K562 (cell line): ENCODE measurements around the gene MAP7D1. TPM values are rescaled to one million over a fixed set of nuclear protein-coding genes. Genes with fewer than 3 reads are reported as not detected.

Source experiments
- ELF2 ChIP-seq: fragments of 250-450 bp; sonication (Bioruptor Pico); IDR thresholded peaks from 2 replicates; pipeline ENCODE4 v1.5.0; 2021; ENCODE audit warnings: mild to moderate bottlenecking
- FOXP1 ChIP-seq: sonication (generic); formaldehyde crosslinking; IDR thresholded peaks from 2 replicates; pipeline ENCODE4 v1.8.0; 2022; ENCODE audit warnings: mild to moderate bottlenecking, missing genetic modification reagents
- GABPB1 ChIP-seq: sonication (generic); formaldehyde crosslinking; IDR thresholded peaks from 2 replicates; pipeline ENCODE4 v1.8.0; 2022; ENCODE audit warnings: mild to moderate bottlenecking, missing genetic modification reagents
- HNRNPLL ChIP-seq: fragments of 200-400 bp; formaldehyde crosslinking; IDR thresholded peaks from 2 replicates; pipeline ENCODE4 v1.6.1; 2017; ENCODE audit warnings: low read length, low read depth, mild to moderate bottlenecking; ENCODE audit not compliant: poor library complexity, severe bottlenecking
- HOXB6 ChIP-seq: fragments of 250-450 bp; sonication (Bioruptor Pico); IDR thresholded peaks from 2 replicates; pipeline ENCODE4 v1.5.1; 2022; ENCODE audit warnings: mild to moderate bottlenecking, borderline replicate concordance
- KAT7 ChIP-seq: sonication (generic); formaldehyde crosslinking; IDR thresholded peaks from 2 replicates; pipeline ENCODE4 v1.8.0; 2022; ENCODE audit warnings: missing genetic modification reagents, mild to moderate bottlenecking, borderline replicate concordance
- MCM2 ChIP-seq: fragments of 450-650 bp; IDR thresholded peaks from 2 replicates; pipeline ENCODE4 v1.6.1; 2017; ENCODE audit warnings: low read depth, mild to moderate bottlenecking
- NFXL1 ChIP-seq: fragments of 450-650 bp; formaldehyde crosslinking; IDR thresholded peaks from 2 replicates; pipeline ENCODE4 v1.4.0; 2021; ENCODE audit warnings: mild to moderate bottlenecking
- PHF8 ChIP-seq: fragments of 200-600 bp; sonication (generic); IDR thresholded peaks from 2 replicates; pipeline ENCODE4 v1.6.1; 2012; ENCODE audit warnings: mixed run types, mild to moderate bottlenecking, inconsistent platforms, low read length, moderate library complexity, borderline replicate concordance
- POLR2AphosphoS5 ChIP-seq: IDR thresholded peaks from 2 replicates; pipeline ENCODE4 v1.6.1; 2011; ENCODE audit warnings: mild to moderate bottlenecking, low read depth, low read length, moderate library complexity; ENCODE audit not compliant: control insufficient read depth, insufficient read depth
- SP1 ChIP-seq: sonication (generic); formaldehyde crosslinking; IDR thresholded peaks from 2 replicates; pipeline ENCODE4 v1.8.1; 2022; ENCODE audit warnings: mild to moderate bottlenecking, missing genetic modification reagents
- STAT5B ChIP-seq: fragments of 250-450 bp; sonication (Bioruptor Pico); IDR thresholded peaks from 2 replicates; pipeline ENCODE4 v1.8.0; 2021; ENCODE audit warnings: mild to moderate bottlenecking, inconsistent platforms
- TCF7 ChIP-seq: sonication (generic); IDR thresholded peaks from 2 replicates; pipeline ENCODE4 v1.6.1; 2016; ENCODE audit warnings: antibody characterized with exemption, borderline replicate concordance
- TEAD1 ChIP-seq, 2 experiments: fragments of 450-650 bp in 1 of 2; sonication (generic) in 1 of 2; formaldehyde crosslinking; IDR thresholded peaks; 2 replicates each; pipeline versions ENCODE4 v1.4.0 to v1.8.0; 2020 to 2022; ENCODE audit warnings: mild to moderate bottlenecking in 2 of 2, missing genetic modification reagents in 1 of 2
- WHSC1 ChIP-seq: IDR thresholded peaks from one replicate; pipeline ENCODE4 v1.6.1; 2012; ENCODE audit warnings: low read length, control low read depth, inconsistent platforms
- ZBTB7A ChIP-seq: IDR thresholded peaks from 2 replicates; pipeline ENCODE4 v1.6.1; 2011; ENCODE audit warnings: low read depth, mild to moderate bottlenecking, low read length, moderate library complexity, borderline replicate concordance; ENCODE audit not compliant: control insufficient read depth
- ZC3H8 ChIP-seq: fragments of 450-650 bp; IDR thresholded peaks from 2 replicates; pipeline ENCODE4 v1.6.1; 2017
- ZKSCAN8 ChIP-seq: fragments of 200-800 bp; sonication (Bioruptor generic); IDR thresholded peaks from 2 replicates; pipeline ENCODE4 v1.6.1; 2016; ENCODE audit warnings: missing genetic modification characterization, missing compliant biosample characterization
- polyA plus RNA-seq, 8 experiments: library from polyadenylated mRNA; depleted of rRNA in 4 of 8; stranded (reverse) in 5 of 8; unstranded in 3 of 8; fragments of >200 nt; fragmentation: Nextera tagmentation in 2 of 8; fragmentation: Illumina TruSeq in 1 of 8; extraction: Ambion mirVana in 2 of 8; extraction: Trizol in 1 of 8; gene quantifications; 2 replicates each; pipeline versions ENCODE4 v1.2.1 to v1.2.3, GENCODE V29; 2011 to 2014; ENCODE audit warnings: inconsistent platforms in 1 of 8, missing spikeins in 1 of 8
- total RNA-seq, 7 experiments: library from RNA; depleted of rRNA in 6 of 7; stranded (reverse); fragments of >200 nt in 6 of 7; fragmentation: Illumina TruSeq in 2 of 7; extraction: Trizol in 2 of 7; gene quantifications; 2 replicates each; pipeline versions ENCODE4 v1.2.1 to v1.2.3, GENCODE V29; 2011 to 2021; ENCODE audit warnings: low replicate concordance in 1 of 7
- TF ChIP-seq, protein P1 (sequence below): sonication (generic); formaldehyde crosslinking; IDR thresholded peaks from 2 replicates; pipeline ENCODE4 v1.9.0; 2022; ENCODE audit warnings: mild to moderate bottlenecking, missing genetic modification reagents
- TF ChIP-seq, protein P2 (sequence below): fragments of 450-650 bp; IDR thresholded peaks from 2 replicates; pipeline ENCODE4 v1.6.1; 2016; ENCODE audit warnings: antibody characterized with exemption
- TF ChIP-seq, protein P3 (sequence below), 2 experiments: fragments of 250-450 bp in 1 of 2; fragments of 450-650 bp in 1 of 2; sonication (Bioruptor Pico) in 1 of 2; IDR thresholded peaks; 2 replicates each; pipeline versions ENCODE4 v1.6.1 to v1.8.0; 2016 to 2021; ENCODE audit warnings: mild to moderate bottlenecking in 2 of 2, moderate library complexity in 2 of 2, missing compliant biosample characterization in 1 of 2, missing genetic modification characterization in 1 of 2
- TF ChIP-seq, protein P4 (sequence below): fragments of 450-650 bp; formaldehyde crosslinking; IDR thresholded peaks from 2 replicates; pipeline ENCODE4 v1.4.0; 2020; ENCODE audit warnings: mild to moderate bottlenecking, moderate library complexity
- TF ChIP-seq, protein P5 (sequence below): sonication (generic); formaldehyde crosslinking; IDR thresholded peaks from 2 replicates; pipeline ENCODE4 v1.8.0; 2022; ENCODE audit warnings: mild to moderate bottlenecking, missing genetic modification reagents

Gene MAP7D1
- total and polyA plus RNA-seq, 9 of the 15 experiments (the other 6 are each of a cell fraction or from before 2014, with no cell fraction given), result 3.6 to 108 (median 34.5) TPM

DNA sequence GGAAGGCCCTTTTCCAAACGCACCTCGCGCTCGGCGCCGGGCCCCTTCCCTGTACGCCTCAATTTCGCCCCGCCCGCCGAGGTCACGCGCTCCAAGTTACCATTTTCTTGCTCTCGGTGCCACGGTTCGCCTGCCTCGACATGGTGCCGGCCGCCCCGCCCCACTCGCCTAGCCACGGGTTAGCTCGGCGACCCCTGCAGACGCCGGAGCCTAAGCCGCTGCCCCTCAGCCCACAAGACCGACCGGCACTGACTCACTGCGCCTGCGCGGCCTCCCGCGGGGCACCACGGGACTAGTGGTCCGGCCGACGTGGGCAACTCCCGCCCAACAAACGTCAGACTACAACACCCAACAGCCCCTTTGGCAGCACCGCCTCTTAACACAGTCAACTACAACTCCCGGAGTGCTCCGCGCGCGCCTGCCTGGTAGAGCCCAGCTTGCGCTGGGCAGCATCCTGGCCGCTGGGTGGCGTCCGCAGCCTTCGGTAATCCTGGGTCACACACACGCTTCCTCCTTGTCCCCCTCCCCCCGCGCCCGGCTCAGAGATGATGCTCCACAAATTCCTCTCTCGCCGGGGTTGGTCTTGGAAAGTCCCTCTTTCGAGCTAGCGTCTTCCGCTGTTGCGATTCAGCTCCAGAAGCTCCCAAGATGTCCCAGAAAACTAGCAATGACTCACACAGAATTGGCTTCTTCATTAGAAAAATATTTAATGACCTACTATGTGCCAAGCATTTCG lies 6.6 kb upstream of the MAP7D1 start, which contains the start of gene TRAPPC3 (continued):
- TF ChIP-seq, protein P1, sequence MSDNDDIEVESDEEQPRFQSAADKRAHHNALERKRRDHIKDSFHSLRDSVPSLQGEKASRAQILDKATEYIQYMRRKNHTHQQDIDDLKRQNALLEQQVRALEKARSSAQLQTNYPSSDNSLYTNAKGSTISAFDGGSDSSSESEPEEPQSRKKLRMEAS (CRISPR knock-in tag), result peak; percentile 89
- TF ChIP-seq, protein P2, sequence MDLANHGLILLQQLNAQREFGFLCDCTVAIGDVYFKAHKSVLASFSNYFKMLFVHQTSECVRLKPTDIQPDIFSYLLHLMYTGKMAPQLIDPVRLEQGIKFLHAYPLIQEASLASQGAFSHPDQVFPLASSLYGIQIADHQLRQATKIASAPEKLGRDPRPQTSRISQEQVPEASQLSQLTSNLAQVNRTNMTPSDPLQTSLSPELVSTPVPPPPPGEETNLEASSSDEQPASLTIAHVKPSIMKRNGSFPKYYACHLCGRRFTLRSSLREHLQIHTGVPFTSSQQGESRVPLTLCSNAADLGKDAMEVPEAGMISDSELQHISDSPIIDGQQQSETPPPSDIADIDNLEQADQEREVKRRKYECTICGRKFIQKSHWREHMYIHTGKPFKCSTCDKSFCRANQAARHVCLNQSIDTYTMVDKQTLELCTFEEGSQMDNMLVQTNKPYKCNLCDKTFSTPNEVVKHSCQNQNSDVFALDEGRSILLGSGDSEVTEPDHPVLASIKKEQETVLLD, result peak; percentile 99
- TF ChIP-seq, protein P3, sequence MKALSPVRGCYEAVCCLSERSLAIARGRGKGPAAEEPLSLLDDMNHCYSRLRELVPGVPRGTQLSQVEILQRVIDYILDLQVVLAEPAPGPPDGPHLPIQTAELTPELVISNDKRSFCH (CRISPR knock-in tag; IDR thresholded peaks at IDR 0.05), result no peak
- TF ChIP-seq, protein P3 (tag; IDR thresholded peaks at IDR 0.05), result peak; percentile 35; the same call in 1 of the 2 replicates
- no peak for TF ChIP-seq STAT5B (CRISPR knock-in tag)
- TF ChIP-seq GABPB1 (CRISPR knock-in tag), result peak; percentile 88
- peak; percentile 99 for TF ChIP-seq SP1
- peak; percentile 97 for TF ChIP-seq ZBTB7A
- TF ChIP-seq, protein P4, sequence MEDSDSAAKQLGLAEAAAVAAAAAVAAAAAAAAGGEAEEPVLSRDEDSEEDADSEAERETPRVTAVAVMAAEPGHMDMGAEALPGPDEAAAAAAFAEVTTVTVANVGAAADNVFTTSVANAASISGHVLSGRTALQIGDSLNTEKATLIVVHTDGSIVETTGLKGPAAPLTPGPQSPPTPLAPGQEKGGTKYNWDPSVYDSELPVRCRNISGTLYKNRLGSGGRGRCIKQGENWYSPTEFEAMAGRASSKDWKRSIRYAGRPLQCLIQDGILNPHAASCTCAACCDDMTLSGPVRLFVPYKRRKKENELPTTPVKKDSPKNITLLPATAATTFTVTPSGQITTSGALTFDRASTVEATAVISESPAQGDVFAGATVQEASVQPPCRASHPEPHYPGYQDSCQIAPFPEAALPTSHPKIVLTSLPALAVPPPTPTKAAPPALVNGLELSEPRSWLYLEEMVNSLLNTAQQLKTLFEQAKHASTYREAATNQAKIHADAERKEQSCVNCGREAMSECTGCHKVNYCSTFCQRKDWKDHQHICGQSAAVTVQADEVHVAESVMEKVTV (CRISPR knock-in tag), result peak; percentile 99
- TF ChIP-seq ELF2 (CRISPR knock-in tag), result peak; percentile 70; the same call in 1 of the 2 replicates
- TF ChIP-seq FOXP1, result peak; percentile 54
- peak; percentile 97 for TF ChIP-seq PHF8
- TF ChIP-seq, protein P5, sequence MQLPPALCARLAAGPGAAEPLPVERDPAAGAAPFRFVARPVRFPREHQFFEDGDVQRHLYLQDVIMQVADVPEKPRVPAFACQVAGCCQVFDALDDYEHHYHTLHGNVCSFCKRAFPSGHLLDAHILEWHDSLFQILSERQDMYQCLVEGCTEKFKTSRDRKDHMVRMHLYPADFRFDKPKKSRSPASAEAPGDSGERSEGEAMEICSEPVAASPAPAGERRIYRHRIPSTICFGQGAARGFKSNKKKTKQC, result peak; percentile 25; the same call in 1 of the 2 replicates
- TF ChIP-seq POLR2AphosphoS5, result peak; percentile 81
- no peak for TF ChIP-seq ZC3H8
- no peak for TF ChIP-seq ZKSCAN8
- TF ChIP-seq MCM2, result no peak
- peak; percentile 34 for TF ChIP-seq HNRNPLL
- TF ChIP-seq HOXB6 (CRISPR knock-in tag), result no peak
- 0 out of 2 replicates have a peak, but pooled peaks have one; percentile 65 for TF ChIP-seq TCF7
- TF ChIP-seq KAT7 (CRISPR knock-in tag), result peak; percentile 63; the same call in 1 of the 2 replicates
- TF ChIP-seq TEAD1 (CRISPR knock-in tag; IDR thresholded peaks at IDR 0.05), result peak; percentile 77 to 87; a peak in 3 of 4 replicates
- TF ChIP-seq WHSC1, result no peak
- TF ChIP-seq NFXL1 (CRISPR knock-in tag), result no peak
